Dedifferentiated amniotic fluid mesenchymal stem cell (primary cell): ENCODE measurements around the gene LDAH.

Source experiments
- DNase-seq: peaks from one replicate; pipeline ENCODE4 v3.0.0-alpha.2; 2016; ENCODE audit errors: extremely low spot score

Gene LDAH

GRCh38 chr2:20652141-20652540, 170.8 kb downstream of the LDAH start:
- DNase-seq = no peak

GRCh38 chr2:20651731-20652099, 171.2 kb downstream of the LDAH start:
- DNase-seq = no peak

- peak; percentile 54 for DNase-seq
Measured at GRCh38 chr2:20650877-20651730, 171.8 kb downstream of the LDAH start, which contains the start of gene HS1BP3. TSS of gene HS1BP3 (minus strand) at chr2:20651098. CDS start at chr2:20651063, 35 bp downstream.

GRCh38 chr2:20650393-20650876, 172.5 kb downstream of the LDAH start:
- peak; percentile 28 for DNase-seq

- DNase-seq = no peak
Measured at GRCh38 chr2:20649976-20650375, 172.9 kb downstream of the LDAH start.

- no peak for DNase-seq
Measured at GRCh38 chr2:20649576-20649975, 173.3 kb downstream of the LDAH start.

- no peak for DNase-seq
Measured at GRCh38 chr2:20648831-20649230, 174.1 kb downstream of the LDAH start.

- no peak for DNase-seq
Measured at GRCh38 chr2:20648206-20648605, 174.7 kb downstream of the LDAH start.

GRCh38 chr2:20647738-20648137, 175.2 kb downstream of the LDAH start:
- no peak for DNase-seq

GRCh38 chr2:20647211-20647610, 175.7 kb downstream of the LDAH start:
- no peak for DNase-seq

- DNase-seq = no peak
Measured at GRCh38 chr2:20646446-20646845, 176.5 kb downstream of the LDAH start.

GRCh38 chr2:20645761-20646160, 177.1 kb downstream of the LDAH start:
- DNase-seq = no peak

- DNase-seq = no peak
Measured at GRCh38 chr2:20645301-20645701, 177.6 kb downstream of the LDAH start.

GRCh38 chr2:20643826-20644225, 179.1 kb downstream of the LDAH start:
- no peak for DNase-seq

- DNase-seq = no peak
Measured at GRCh38 chr2:20643060-20643459, 179.8 kb downstream of the LDAH start.

GRCh38 chr2:20642055-20642971, 180.6 kb downstream of the LDAH start:
- peak; percentile 40 for DNase-seq

- no peak for DNase-seq
Measured at GRCh38 chr2:20641123-20641985, 181.5 kb downstream of the LDAH start.

- no peak for DNase-seq
Measured at GRCh38 chr2:20640411-20641122, 182.3 kb downstream of the LDAH start.

GRCh38 chr2:20638646-20639430, 184.1 kb downstream of the LDAH start:
- no peak for DNase-seq

GRCh38 chr2:20638014-20638413, 184.9 kb downstream of the LDAH start:
- DNase-seq = no peak
